A549 (cell line): ENCODE measurements around the gene RASSF8. TPM values are rescaled to one million over a fixed set of nuclear protein-coding genes. Genes with fewer than 3 reads are reported as not detected.
"Not testable (repeated sequence)": the region's sequence is repeated elsewhere in the genome, so short reads cannot be mapped to it uniquely, and the experiment has no call there.

Experiments
- ATAC-seq, 2 experiments: fragments of 200-7000 bp in 1 of 2; fragments of >200 bp in 1 of 2; cut with Nextera tagmentation in 1 of 2; cut with Tn5 transposase in 1 of 2; 3 replicates each; pipeline versions ENCODE4 v1.8.0 to v1.9.1; 2018 to 2020; ENCODE audit warnings: mild to moderate bottlenecking in 1 of 2, moderate library complexity in 1 of 2
- CTCF ChIA-PET: fragments of 300-600 bp; sonication (Branson Sonifier 250); formaldehyde crosslinking; extraction: SDS; loops from one replicate; lab custom pipeline; 2021; ENCODE audit warnings: antibody characterized with exemption, inconsistent platforms; lab: Yijun Ruan, JAX
- POLR2A ChIA-PET: fragments of 350-600 bp; formaldehyde crosslinking; extraction: SDS; loops from one replicate; lab custom pipeline; 2021; ENCODE audit warnings: antibody characterized with exemption, inconsistent platforms; lab: Yijun Ruan, JAX
- DNase-seq, 2 experiments: peaks; one replicate each; pipeline versions ENCODE4 v3.0.0 to v3.0.0-alpha.2; 2011 to 2016; ENCODE audit warnings: low read depth in 1 of 2, low spot score in 1 of 2
- FAIRE-seq: peaks from 2 replicates; lab custom pipeline; 2011; peaks lifted over from hg19 to GRCh38; lab: Jason Lieb, UNC
- H3K27ac ChIP-seq, 2 experiments: fragments of >200 bp; sonication (Bioruptor Twin); formaldehyde crosslinking; 3 replicates each; pipeline ENCODE4 v1.5.1; 2016 to 2017
- H3K4me1 ChIP-seq: fragments of >200 bp; sonication (Bioruptor Twin); formaldehyde crosslinking; 3 replicates; pipeline ENCODE4 v1.6.1; 2016
- H3K4me2 ChIP-seq: fragments of >200 bp; sonication (Bioruptor Twin); formaldehyde crosslinking; 3 replicates; pipeline ENCODE4 v1.6.1; 2016
- H3K4me3 ChIP-seq: fragments of >200 bp; sonication (Bioruptor Twin); formaldehyde crosslinking; 3 replicates; pipeline ENCODE4 v1.5.1; 2016
- H3K9me3 ChIP-seq: fragments of >200 bp; sonication (Bioruptor Twin); formaldehyde crosslinking; 3 replicates; pipeline ENCODE4 v1.6.1; 2016
- BHLHE40 ChIP-seq: IDR thresholded peaks from 2 replicates; pipeline ENCODE4 v1.6.1; 2012; ENCODE audit warnings: low read depth, low read length, inconsistent platforms
- CBX2 ChIP-seq: fragments of 200-600 bp; sonication (generic); IDR thresholded peaks from 2 replicates; pipeline ENCODE4 v1.6.1; 2016; ENCODE audit warnings: low read depth, mild to moderate bottlenecking, borderline replicate concordance
- CTCF ChIP-seq: fragments of >200 bp; sonication (Bioruptor Twin); formaldehyde crosslinking; IDR thresholded peaks from 3 replicates; pipeline ENCODE4 v1.5.1; 2016
- E2F6 ChIP-seq: IDR thresholded peaks from 2 replicates; pipeline ENCODE4 v1.6.1; 2012; ENCODE audit warnings: low read depth, borderline replicate concordance
- EP300 ChIP-seq, 2 experiments: fragments of >200 bp; sonication (Bioruptor Twin); formaldehyde crosslinking; IDR thresholded peaks; 2 replicates in 1 of 2; 3 replicates in 1 of 2; pipeline ENCODE4 v1.6.1; 2016 to 2017
- HOXB13 ChIP-seq: fragments of 250-450 bp; sonication (Bioruptor Pico); IDR thresholded peaks from 2 replicates; pipeline ENCODE4 v1.5.0; 2020; ENCODE audit warnings: low read depth, mild to moderate bottlenecking, moderate library complexity
- MYC ChIP-seq: IDR thresholded peaks from 2 replicates; pipeline ENCODE4 v1.6.1; 2012; ENCODE audit warnings: mild to moderate bottlenecking, inconsistent platforms, low read length, improper control_type of control experiment, borderline replicate concordance
- POLR2A ChIP-seq: IDR thresholded peaks from 2 replicates; pipeline ENCODE4 v1.6.1; 2012; ENCODE audit warnings: mild to moderate bottlenecking, low read length
- POLR2AphosphoS2 ChIP-seq: conservative IDR thresholded peaks from 2 replicates; pipeline ENCODE4 v1.6.1; 2012; ENCODE audit warnings: low read length, improper control_type of control experiment, inconsistent platforms
- RAD21 ChIP-seq, 2 experiments: fragments of >200 bp in 1 of 2; sonication (Bioruptor Twin) in 1 of 2; formaldehyde crosslinking in 1 of 2; IDR thresholded peaks in 1 of 2; conservative IDR thresholded peaks in 1 of 2; 2 replicates in 1 of 2; 3 replicates in 1 of 2; pipeline ENCODE4 v1.6.1; 2012 to 2018; ENCODE audit warnings: inconsistent platforms in 1 of 2
- RNF2 ChIP-seq: fragments of 200-600 bp; sonication (generic); IDR thresholded peaks from 2 replicates; pipeline ENCODE4 v1.6.1; 2016; ENCODE audit warnings: low read depth, mild to moderate bottlenecking, antibody characterized with exemption, moderate library complexity, borderline replicate concordance
- SREBF2 ChIP-seq: fragments of 450-650 bp; IDR thresholded peaks from 2 replicates; pipeline ENCODE4 v1.6.1; 2014; ENCODE audit warnings: mild to moderate bottlenecking, moderate library complexity
- TFCP2L1 ChIP-seq: fragments of 250-450 bp; sonication (Bioruptor Pico); IDR thresholded peaks from 2 replicates; pipeline ENCODE4 v1.5.0; 2021; ENCODE audit warnings: mild to moderate bottlenecking
- USF2 ChIP-seq: fragments of 450-650 bp; IDR thresholded peaks from 2 replicates; pipeline ENCODE4 v1.6.1; 2014; ENCODE audit warnings: antibody characterized with exemption
- ZC3H11A ChIP-seq: fragments of 450-650 bp; IDR thresholded peaks from 2 replicates; pipeline ENCODE4 v1.6.1; 2014; ENCODE audit warnings: antibody characterized with exemption, mild to moderate bottlenecking
- WGBS: methylation state at CpG from one replicate; pipeline ENCODE4 v1.1.6; 2017; ENCODE audit errors: missing lambda C conversion rate; 5-methylcytosine and 5-hydroxymethylcytosine counted together
- polyA plus RNA-seq, 4 experiments: library from polyadenylated mRNA; depleted of rRNA in 3 of 4; stranded (reverse); fragments of >200 nt; fragmentation: RNase III in 1 of 4; extraction: RNeasy Plus Mini Kit Qiagen cat#74134 plus additional on column Dnase treatment in 1 of 4; gene quantifications; 2 replicates in 3 of 4; 3 replicates in 1 of 4; pipeline ENCODE4 v1.2.3, GENCODE V29; 2011 to 2017
- TF ChIP-seq, protein P1 (sequence below): fragments of 250-450 bp; sonication (Bioruptor Pico); IDR thresholded peaks from 2 replicates; pipeline ENCODE4 v1.5.0; 2020; ENCODE audit warnings: low read depth, mild to moderate bottlenecking, moderate library complexity
- TF ChIP-seq, protein P2 (sequence below): fragments of 250-450 bp; sonication (Bioruptor Pico); IDR thresholded peaks from 2 replicates; pipeline ENCODE4 v1.5.0; 2021; ENCODE audit warnings: mild to moderate bottlenecking, moderate library complexity, borderline replicate concordance
- TF ChIP-seq, protein P3 (sequence below): fragments of >200 bp; sonication (Bioruptor Twin); formaldehyde crosslinking; IDR thresholded peaks from 2 replicates; pipeline ENCODE4 v1.6.1; 2016
- TF ChIP-seq, protein P4 (sequence below): IDR thresholded peaks from 2 replicates; pipeline ENCODE4 v1.6.1; 2012

Gene RASSF8
- polyA plus RNA-seq, 2 of the 4 experiments (the other 2 are of a cell fraction) = 5.7 to 8.7 TPM

- CTCF ChIA-PET = interaction anchor here (0.6 to 1.0 kb wide), 2 partner anchors 348 to 829 kb away, joined by 3 read pairs; no protein-coding TSS in a partner anchor
- Histone ChIP-seq H3K4me1 (peaks cover 7% of the 10 kb centered on the region; the same call in 1 of the 3 replicates), H3K4me3 (no peak overlapping the region), H3K4me2 (no peak overlapping the region), H3K27ac (no peak overlapping the region), H3K9me3 (no peaks in the 10 kb centered on the region)
- FAIRE-seq = no peak
- WGBS = 52% methylated on average over 1 of the region's 1 CpG
- POLR2A ChIA-PET = interaction anchor here (0.9 kb wide), 1 partner anchor 98 kb away, joined by 3 read pairs; the partner anchor contains the start of gene RASSF8
- DNase-seq = peak in 1 of 2 experiments; percentile 11
- no peak for TF ChIP-seq CTCF
- TF ChIP-seq POLR2A = no peak
- no peak for TF ChIP-seq ZC3H11A
- TF ChIP-seq, protein P1, sequence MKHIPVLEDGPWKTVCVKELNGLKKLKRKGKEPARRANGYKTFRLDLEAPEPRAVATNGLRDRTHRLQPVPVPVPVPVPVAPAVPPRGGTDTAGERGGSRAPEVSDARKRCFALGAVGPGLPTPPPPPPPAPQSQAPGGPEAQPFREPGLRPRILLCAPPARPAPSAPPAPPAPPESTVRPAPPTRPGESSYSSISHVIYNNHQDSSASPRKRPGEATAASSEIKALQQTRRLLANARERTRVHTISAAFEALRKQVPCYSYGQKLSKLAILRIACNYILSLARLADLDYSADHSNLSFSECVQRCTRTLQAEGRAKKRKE (CRISPR knock-in tag) = no peak
- TF ChIP-seq CBX2 = no peak
- TF ChIP-seq, protein P2, sequence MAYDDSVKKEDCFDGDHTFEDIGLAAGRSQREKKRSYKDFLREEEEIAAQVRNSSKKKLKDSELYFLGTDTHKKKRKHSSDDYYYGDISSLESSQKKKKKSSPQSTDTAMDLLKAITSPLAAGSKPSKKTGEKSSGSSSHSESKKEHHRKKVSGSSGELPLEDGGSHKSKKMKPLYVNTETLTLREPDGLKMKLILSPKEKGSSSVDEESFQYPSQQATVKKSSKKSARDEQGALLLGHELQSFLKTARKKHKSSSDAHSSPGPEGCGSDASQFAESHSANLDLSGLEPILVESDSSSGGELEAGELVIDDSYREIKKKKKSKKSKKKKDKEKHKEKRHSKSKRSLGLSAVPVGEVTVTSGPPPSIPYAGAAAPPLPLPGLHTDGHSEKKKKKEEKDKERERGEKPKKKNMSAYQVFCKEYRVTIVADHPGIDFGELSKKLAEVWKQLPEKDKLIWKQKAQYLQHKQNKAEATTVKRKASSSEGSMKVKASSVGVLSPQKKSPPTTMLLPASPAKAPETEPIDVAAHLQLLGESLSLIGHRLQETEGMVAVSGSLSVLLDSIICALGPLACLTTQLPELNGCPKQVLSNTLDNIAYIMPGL = no peak
- TF ChIP-seq HOXB13 = no peak
- ATAC-seq = no peak
These were observed 97.9 kb downstream of the RASSF8 start for GRCh38 chr12:26056335-26056734.

- FAIRE-seq, H3K4me2 ChIP-seq, H3K4me1 ChIP-seq, H3K4me3 ChIP-seq, H3K27ac ChIP-seq, H3K9me3 ChIP-seq, DNase-seq, POLR2A ChIA-PET, ATAC-seq: not testable (repeated sequence)
- CTCF ChIA-PET = interaction anchor here (0.6 to 1.0 kb wide), 2 partner anchors 18 to 367 kb away, joined by 3 to 4 read pairs; no protein-coding TSS in a partner anchor
- 91% methylated on average over 6 of the region's 6 CpGs for WGBS
These were observed 98.8 kb downstream of the RASSF8 start for GRCh38 chr12:26057271-26057670.

GRCh38 chr12:26058308-26058707 is 99.8 kb downstream of the RASSF8 start:
- no peak overlapping the region for H3K4me2 ChIP-seq
- TF ChIP-seq, protein P3, sequence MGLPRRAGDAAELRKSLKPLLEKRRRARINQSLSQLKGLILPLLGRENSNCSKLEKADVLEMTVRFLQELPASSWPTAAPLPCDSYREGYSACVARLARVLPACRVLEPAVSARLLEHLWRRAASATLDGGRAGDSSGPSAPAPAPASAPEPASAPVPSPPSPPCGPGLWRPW = no peak
- peak in 1 of 2 experiments; percentile 43; a peak in 2 of 5 replicates for TF ChIP-seq RAD21 (conservative IDR thresholded peaks at IDR 0.05 in 1 of 2, IDR thresholded peaks at IDR 0.05 in 1 of 2)
- no peak overlapping the region for H3K27ac ChIP-seq
- whole genome bisulfite sequencing = 92% methylated on average over 8 of the region's 8 CpGs
- H3K4me1 ChIP-seq = peaks cover 4% of the 10 kb centered on the region; the same call in 1 of the 3 replicates
- FAIRE-seq (no peak), ATAC-seq (no peak), DNase-seq (peak in 1 of 2 experiments; percentile 58)
- H3K4me3 ChIP-seq = no peak overlapping the region
- no peaks in the 10 kb centered on the region for H3K9me3 ChIP-seq
- ChIA-PET CTCF (interaction anchor here (0.9 to 1.0 kb wide), 2 partner anchors 19 to 32 kb away, joined by 3 to 4 read pairs; no protein-coding TSS in a partner anchor), POLR2A (no interaction called here)

DNA sequence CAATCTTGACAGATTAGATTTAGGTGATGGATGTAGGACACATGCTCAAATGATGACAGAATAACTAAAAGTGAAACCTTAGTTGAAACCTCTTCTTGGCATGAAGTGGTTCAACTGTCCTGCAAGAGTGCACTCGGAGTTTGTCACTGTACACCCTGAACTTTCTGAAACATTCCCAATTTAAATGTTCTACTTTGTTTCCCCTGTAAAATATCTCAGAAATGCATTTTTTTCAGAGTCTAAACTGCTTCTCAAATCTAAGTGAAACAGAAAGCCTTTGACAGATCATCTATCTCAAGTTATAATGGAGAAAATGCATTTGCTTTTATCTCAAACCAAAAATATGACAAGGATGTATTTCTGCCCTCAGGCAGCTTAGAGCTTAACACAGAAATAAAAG is 100.3 kb downstream of the RASSF8 start:
- WGBS = 85% methylated on average over 1 of the region's 1 CpG
- FAIRE-seq (peak; percentile 51), DNase-seq (no peak), ATAC-seq (no peak)
- ChIA-PET CTCF (interaction anchor here (0.9 kb wide), 1 partner anchor 33 kb away, joined by 3 read pairs; no protein-coding TSS in a partner anchor), POLR2A (no interaction called here)
- no peak overlapping the region for H3K4me2 ChIP-seq
- H3K4me3 ChIP-seq = no peak overlapping the region
- no peak overlapping the region for H3K27ac ChIP-seq
- no peaks in the 10 kb centered on the region for H3K9me3 ChIP-seq
- H3K4me1 ChIP-seq = peaks cover 4% of the 10 kb centered on the region; the same call in 1 of the 3 replicates
- TF ChIP-seq POLR2AphosphoS2 = no peak
- TF ChIP-seq, protein P4, sequence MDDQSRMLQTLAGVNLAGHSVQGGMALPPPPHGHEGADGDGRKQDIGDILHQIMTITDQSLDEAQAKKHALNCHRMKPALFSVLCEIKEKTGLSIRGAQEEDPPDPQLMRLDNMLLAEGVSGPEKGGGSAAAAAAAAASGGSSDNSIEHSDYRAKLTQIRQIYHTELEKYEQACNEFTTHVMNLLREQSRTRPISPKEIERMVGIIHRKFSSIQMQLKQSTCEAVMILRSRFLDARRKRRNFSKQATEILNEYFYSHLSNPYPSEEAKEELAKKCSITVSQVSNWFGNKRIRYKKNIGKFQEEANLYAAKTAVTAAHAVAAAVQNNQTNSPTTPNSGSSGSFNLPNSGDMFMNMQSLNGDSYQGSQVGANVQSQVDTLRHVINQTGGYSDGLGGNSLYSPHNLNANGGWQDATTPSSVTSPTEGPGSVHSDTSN = no peak
- no peak for TF ChIP-seq E2F6
- TF ChIP-seq MYC = no peak
- no peak for TF ChIP-seq EP300 (IDR thresholded peaks at IDR 0.05)
- no peak for TF ChIP-seq SREBF2
- TF ChIP-seq RNF2 = no peak
- TF ChIP-seq TFCP2L1 (CRISPR knock-in tag) = no peak
- TF ChIP-seq BHLHE40 = no peak
- no peak for TF ChIP-seq USF2
- TF ChIP-seq, protein P3 = no peak
